IMR-90 (cell line): Measurements from ENCODE around the gene ADAMTS18. TPM values are rescaled to one million over a fixed set of nuclear protein-coding genes. Genes with fewer than 3 reads are reported as not detected.

Experiments used
- ATAC-seq: fragments of 200-7000 bp; cut with Tn5 transposase; 2 replicates; pipeline ENCODE4 v1.9.1; 2020; ENCODE audit warnings: low read depth, mild to moderate bottlenecking, moderate library complexity
- BruUV-seq: library from RNA; stranded (reverse); fragments of 400-500 nt; replicated peaks from 2 replicates; lab custom pipeline; 2021; lab: Mats Ljungman, UMichigan
- CTCF ChIA-PET: fragments of 300-600 bp; formaldehyde crosslinking; extraction: SDS; loops from one replicate; lab custom pipeline; 2021; ENCODE audit warnings: antibody characterized with exemption; lab: Yijun Ruan, JAX
- POLR2A ChIA-PET: fragments of 300-600 bp; sonication (Branson Sonifier 250); formaldehyde crosslinking; loops from one replicate; lab custom pipeline; 2022; ENCODE audit warnings: antibody characterized with exemption; ENCODE audit not compliant: unreplicated experiment; lab: Charles Lee
- DNase-seq: peaks from one replicate; pipeline ENCODE4 v3.0.0; 2013
- H2AFZ ChIP-seq: replicated peaks from 2 replicates; pipeline ENCODE3; 2013; ENCODE audit warnings: low read length, mild to moderate bottlenecking; ENCODE audit not compliant: poor library complexity
- H2AK5ac ChIP-seq: 2 replicates; pipeline ENCODE4 v1.6.1; 2013; ENCODE audit warnings: low read depth, low read length, inconsistent platforms
- H2AK9ac ChIP-seq: replicated peaks from 2 replicates; pipeline ENCODE3; 2013; ENCODE audit warnings: mild to moderate bottlenecking, low read depth, low read length, moderate library complexity; ENCODE audit not compliant: poor library complexity
- H2BK120ac ChIP-seq: 2 replicates; pipeline ENCODE4 v1.6.1; 2013; ENCODE audit warnings: low read depth, low read length, inconsistent platforms
- H2BK15ac ChIP-seq: 3 replicates; pipeline ENCODE4 v1.6.1; 2013; ENCODE audit warnings: low read depth, low read length, inconsistent platforms
- H2BK20ac ChIP-seq: 2 replicates; pipeline ENCODE4 v1.6.1; 2013; ENCODE audit warnings: low read depth, mild to moderate bottlenecking, inconsistent platforms, low read length, moderate library complexity
- H2BK5ac ChIP-seq: 2 replicates; pipeline ENCODE4 v1.6.1; 2013; ENCODE audit warnings: mild to moderate bottlenecking, low read depth, low read length, inconsistent platforms; ENCODE audit not compliant: poor library complexity, severe bottlenecking
- H3K14ac ChIP-seq: replicated peaks from 2 replicates; pipeline ENCODE4 v1.6.1; 2013; ENCODE audit warnings: low read depth, low read length, inconsistent platforms
- H3K18ac ChIP-seq: 2 replicates; pipeline ENCODE4 v1.6.1; 2013; ENCODE audit warnings: low read depth, low read length, control low read depth
- H3K23ac ChIP-seq: 2 replicates; pipeline ENCODE4 v1.6.1; 2013; ENCODE audit warnings: low read depth, low read length, inconsistent platforms
- H3K27ac ChIP-seq: 2 replicates; pipeline ENCODE4 v1.5.1; 2013; ENCODE audit warnings: mild to moderate bottlenecking, control low read depth, low read length; ENCODE audit not compliant: insufficient read depth
- H3K27me3 ChIP-seq: 2 replicates; pipeline ENCODE4 v1.6.1; 2013; ENCODE audit warnings: low read length; ENCODE audit not compliant: control insufficient read depth, insufficient read depth
- H3K36me3 ChIP-seq: 2 replicates; pipeline ENCODE4 v1.6.1; 2013; ENCODE audit warnings: low read length, mixed read lengths; ENCODE audit not compliant: control insufficient read depth, insufficient read depth
- H3K4ac ChIP-seq: 2 replicates; pipeline ENCODE4 v1.6.1; 2013; ENCODE audit warnings: low read depth, low read length, inconsistent platforms
- H3K4me1 ChIP-seq: 2 replicates; pipeline ENCODE4 v1.6.1; 2013; ENCODE audit warnings: low read length, mixed read lengths; ENCODE audit not compliant: control insufficient read depth, insufficient read depth
- H3K4me2 ChIP-seq: 2 replicates; pipeline ENCODE4 v1.6.1; 2013; ENCODE audit warnings: low read depth, mild to moderate bottlenecking, control low read depth, low read length, moderate library complexity
- H3K4me3 ChIP-seq: 2 replicates; pipeline ENCODE4 v1.5.1; 2013; ENCODE audit warnings: low read depth, mild to moderate bottlenecking, control low read depth, low read length, moderate library complexity; ENCODE audit not compliant: insufficient read depth
- H3K56ac ChIP-seq: 2 replicates; pipeline ENCODE4 v1.6.1; 2013; ENCODE audit warnings: low read length, inconsistent platforms; ENCODE audit not compliant: insufficient read depth; ENCODE audit errors: extremely low read depth
- H3K79me1 ChIP-seq, 2 experiments: 2 replicates each; pipeline ENCODE4 v1.6.1; 2013; ENCODE audit warnings: low read length in 2 of 2, inconsistent platforms in 1 of 2, low read depth in 1 of 2
- H3K9ac ChIP-seq: 2 replicates; pipeline ENCODE4 v1.6.1; 2013; ENCODE audit warnings: low read depth, low read length, control low read depth
- H3K9me1 ChIP-seq: 2 replicates; pipeline ENCODE4 v1.6.1; 2013; ENCODE audit warnings: low read length, inconsistent platforms; ENCODE audit not compliant: insufficient read depth
- H3K9me3 ChIP-seq: 2 replicates; pipeline ENCODE4 v1.6.1; 2013; ENCODE audit warnings: low read length; ENCODE audit not compliant: control insufficient read depth, insufficient read depth
- H4K20me1 ChIP-seq: 2 replicates; pipeline ENCODE4 v1.6.1; 2013; ENCODE audit warnings: low read length, inconsistent platforms; ENCODE audit not compliant: insufficient read depth
- H4K5ac ChIP-seq: 2 replicates; pipeline ENCODE4 v1.6.1; 2013; ENCODE audit warnings: mild to moderate bottlenecking, low read depth, low read length, control low read depth
- H4K8ac ChIP-seq, 2 experiments: 2 replicates each; pipeline ENCODE4 v1.6.1; 2013; ENCODE audit warnings: low read depth in 2 of 2, low read length in 2 of 2, control low read depth in 1 of 2, inconsistent platforms in 1 of 2
- H4K91ac ChIP-seq: 2 replicates; pipeline ENCODE4 v1.6.1; 2013; ENCODE audit warnings: low read depth, low read length, inconsistent platforms; ENCODE audit not compliant: insufficient read depth
- BHLHE40 ChIP-seq: fragments of 150-350 bp; IDR thresholded peaks from 2 replicates; pipeline ENCODE4 v1.6.1; 2016; ENCODE audit warnings: mild to moderate bottlenecking, low read depth, low read length
- CEBPB ChIP-seq: IDR thresholded peaks from 2 replicates; pipeline ENCODE4 v1.6.1; 2012; ENCODE audit warnings: low read depth, low read length, improper control_type of control experiment
- CHD1 ChIP-seq: IDR thresholded peaks from 2 replicates; pipeline ENCODE4 v1.6.1; 2012; ENCODE audit warnings: low read depth, low read length, improper control_type of control experiment
- FOS ChIP-seq: fragments of 150-350 bp; IDR thresholded peaks from 2 replicates; pipeline ENCODE4 v1.6.1; 2016; ENCODE audit warnings: low read depth, low read length
- MAFK ChIP-seq: IDR thresholded peaks from 2 replicates; pipeline ENCODE4 v1.6.1; 2012; ENCODE audit warnings: low read depth, low read length, improper control_type of control experiment
- MAZ ChIP-seq: IDR thresholded peaks from 2 replicates; pipeline ENCODE4 v1.6.1; 2012; ENCODE audit warnings: low read depth, mild to moderate bottlenecking, low read length, improper control_type of control experiment, moderate library complexity, borderline replicate concordance
- MXI1 ChIP-seq: IDR thresholded peaks from 2 replicates; pipeline ENCODE4 v1.6.1; 2012; ENCODE audit warnings: low read depth, mild to moderate bottlenecking, low read length, moderate library complexity, borderline replicate concordance
- NFE2L2 ChIP-seq: fragments of 150-350 bp; IDR thresholded peaks from 2 replicates; pipeline ENCODE4 v1.6.1; 2016; ENCODE audit warnings: low read depth, mild to moderate bottlenecking, low read length
- POLR2A ChIP-seq: IDR thresholded peaks from 2 replicates; pipeline ENCODE4 v1.6.1; 2012; ENCODE audit warnings: mild to moderate bottlenecking, low read depth, low read length
- RAD21 ChIP-seq: IDR thresholded peaks from 2 replicates; pipeline ENCODE4 v1.6.1; 2012; ENCODE audit warnings: low read length, improper control_type of control experiment
- RCOR1 ChIP-seq: IDR thresholded peaks from 2 replicates; pipeline ENCODE4 v1.6.1; 2012; ENCODE audit warnings: mild to moderate bottlenecking, low read length, improper control_type of control experiment; ENCODE audit not compliant: insufficient replicate concordance
- RFX5 ChIP-seq: IDR thresholded peaks from 2 replicates; pipeline ENCODE4 v1.8.0; 2012; ENCODE audit warnings: low read depth, mild to moderate bottlenecking, low read length, moderate library complexity
- SMC3 ChIP-seq: fragments of 150-350 bp; IDR thresholded peaks from 2 replicates; pipeline ENCODE4 v1.6.1; 2016; ENCODE audit warnings: low read depth, mild to moderate bottlenecking, antibody characterized with exemption, low read length, moderate library complexity
- WGBS, 2 experiments: methylation state at CpG; one replicate each; pipeline versions ENCODE4 v1.1.5 to v1.1.7; 2013; ENCODE audit warnings: missing lambda C conversion rate in 2 of 2; ENCODE audit not compliant: insufficient read length in 1 of 2; ENCODE audit errors: extremely low coverage in 2 of 2; 5-methylcytosine and 5-hydroxymethylcytosine counted together
- dilution Hi-C: fragments of 300-500 bp; cut with HindIII; formaldehyde crosslinking; loops from one replicate; pipeline ENCODE4 v1.14.3; 2018; ENCODE audit warnings: low sequenced_read_pairs; ENCODE audit not compliant: unreplicated experiment
- in situ Hi-C: fragments of 300-500 bp; cut with MboI; formaldehyde crosslinking; loops from 3 replicates; pipeline ENCODE4 v1.14.3; 2019; ENCODE audit warnings: low sequenced_read_pairs, inconsistent platforms, mixed read lengths
- intact Hi-C: fragments of 100-400 bp; cut with micrococcal nuclease; formaldehyde crosslinking; loops from 2 replicates; pipeline ENCODE4 v1.10.0; 2022
- polyA plus RNA-seq, 3 experiments: library from polyadenylated mRNA; depleted of rRNA; stranded (reverse); fragments of >200 nt; gene quantifications; 2 replicates each; pipeline ENCODE4 v1.2.3, GENCODE V29; 2012; ENCODE audit warnings: low replicate concordance in 1 of 3
- total RNA-seq: library from RNA; depleted of rRNA; stranded (reverse); fragments of >200 nt; gene quantifications from 2 replicates; pipeline ENCODE4 v1.2.3, GENCODE V29; 2012
- TF ChIP-seq, protein P1 (sequence below): conservative IDR thresholded peaks from 2 replicates; pipeline ENCODE4 v1.5.1; 2012; ENCODE audit warnings: mild to moderate bottlenecking, low read depth, low read length, improper control_type of control experiment
- TF ChIP-seq, protein P2 (sequence below): fragments of 150-350 bp; IDR thresholded peaks from 2 replicates; pipeline ENCODE4 v1.6.1; 2016; ENCODE audit warnings: low read depth, mild to moderate bottlenecking, low read length, moderate library complexity, borderline replicate concordance
- TF ChIP-seq, protein P3 (sequence below): fragments of 150-350 bp; IDR thresholded peaks from 2 replicates; pipeline ENCODE4 v1.6.1; 2017; ENCODE audit warnings: mild to moderate bottlenecking, antibody characterized with exemption, low read length, low read depth

ADAMTS18 gene
- total and polyA plus RNA-seq, 2 of the 4 experiments (the other 2 are of a cell fraction): not detected

DNA sequence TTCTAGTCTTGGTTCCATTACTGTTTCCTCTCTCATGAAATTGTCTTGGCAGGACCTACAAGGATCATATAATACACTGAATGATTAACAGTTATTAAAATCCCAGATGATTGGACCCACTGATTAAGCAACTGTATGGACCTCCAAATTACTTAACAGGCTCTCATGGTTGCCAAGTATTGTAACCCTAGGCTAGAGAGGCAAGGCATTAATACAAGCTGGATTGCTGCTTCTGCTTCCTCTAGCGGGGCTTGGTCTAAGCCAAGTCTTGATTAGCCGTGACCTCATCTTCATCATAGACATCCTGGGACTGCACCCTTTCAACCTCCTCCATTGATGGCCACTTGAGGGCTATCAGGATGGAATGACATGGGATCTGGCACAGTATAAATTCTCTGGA, 188.7 kb downstream of the ADAMTS18 start:
- Histone ChIP-seq H2BK15ac (no peak overlapping the region), H3K36me3 (no peaks in the 10 kb centered on the region), H4K91ac (no peak overlapping the region), H3K27ac (no peak overlapping the region), H2BK5ac (no peak overlapping the region), H3K27me3 (no peaks in the 10 kb centered on the region), H2AK9ac (no peak overlapping the region), H2BK120ac (no peak overlapping the region), H3K9me3 (no peaks in the 10 kb centered on the region), H3K9ac (no peak overlapping the region), H2AK5ac (no peak overlapping the region), H3K4ac (no peak overlapping the region), H3K23ac (no peak overlapping the region), H3K4me1 (no peaks in the 10 kb centered on the region), H3K4me2 (no peak overlapping the region), H4K5ac (no peak overlapping the region), H3K9me1 (no peaks in the 10 kb centered on the region), H3K18ac (no peak overlapping the region), H3K56ac (no peak overlapping the region), H2BK20ac (no peak overlapping the region), H4K20me1 (no peaks in the 10 kb centered on the region), H4K8ac (no peak overlapping the region), H3K79me1 (no peaks in the 10 kb centered on the region), H2AFZ (no peak overlapping the region), H3K4me3 (no peak overlapping the region), H3K14ac (no peak overlapping the region)
- intact Hi-C loops (no loop called here), dilution Hi-C loops (loop anchor here (25.0 kb wide), 1 partner anchor 341 kb away; no protein-coding TSS in a partner anchor), in situ Hi-C loops (loop anchor here (25.0 kb wide), 1 partner anchor 766 kb away; the partner anchor contains the start of gene CLEC3A)
- ATAC-seq: no peak
- WGBS, 2 experiments: 100% methylated on average over 1 of the region's 2 CpGs; no CpG with 5 or more reads in 1 of the 2 experiments
- no peak for DNase-seq
- TF ChIP-seq RAD21: no peak
- TF ChIP-seq, protein P1, sequence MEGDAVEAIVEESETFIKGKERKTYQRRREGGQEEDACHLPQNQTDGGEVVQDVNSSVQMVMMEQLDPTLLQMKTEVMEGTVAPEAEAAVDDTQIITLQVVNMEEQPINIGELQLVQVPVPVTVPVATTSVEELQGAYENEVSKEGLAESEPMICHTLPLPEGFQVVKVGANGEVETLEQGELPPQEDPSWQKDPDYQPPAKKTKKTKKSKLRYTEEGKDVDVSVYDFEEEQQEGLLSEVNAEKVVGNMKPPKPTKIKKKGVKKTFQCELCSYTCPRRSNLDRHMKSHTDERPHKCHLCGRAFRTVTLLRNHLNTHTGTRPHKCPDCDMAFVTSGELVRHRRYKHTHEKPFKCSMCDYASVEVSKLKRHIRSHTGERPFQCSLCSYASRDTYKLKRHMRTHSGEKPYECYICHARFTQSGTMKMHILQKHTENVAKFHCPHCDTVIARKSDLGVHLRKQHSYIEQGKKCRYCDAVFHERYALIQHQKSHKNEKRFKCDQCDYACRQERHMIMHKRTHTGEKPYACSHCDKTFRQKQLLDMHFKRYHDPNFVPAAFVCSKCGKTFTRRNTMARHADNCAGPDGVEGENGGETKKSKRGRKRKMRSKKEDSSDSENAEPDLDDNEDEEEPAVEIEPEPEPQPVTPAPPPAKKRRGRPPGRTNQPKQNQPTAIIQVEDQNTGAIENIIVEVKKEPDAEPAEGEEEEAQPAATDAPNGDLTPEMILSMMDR: no peak
- no peak for TF ChIP-seq FOS
- no peak for TF ChIP-seq SMC3
- no peak for TF ChIP-seq MAZ
- no peak for TF ChIP-seq RCOR1
- TF ChIP-seq, protein P2, sequence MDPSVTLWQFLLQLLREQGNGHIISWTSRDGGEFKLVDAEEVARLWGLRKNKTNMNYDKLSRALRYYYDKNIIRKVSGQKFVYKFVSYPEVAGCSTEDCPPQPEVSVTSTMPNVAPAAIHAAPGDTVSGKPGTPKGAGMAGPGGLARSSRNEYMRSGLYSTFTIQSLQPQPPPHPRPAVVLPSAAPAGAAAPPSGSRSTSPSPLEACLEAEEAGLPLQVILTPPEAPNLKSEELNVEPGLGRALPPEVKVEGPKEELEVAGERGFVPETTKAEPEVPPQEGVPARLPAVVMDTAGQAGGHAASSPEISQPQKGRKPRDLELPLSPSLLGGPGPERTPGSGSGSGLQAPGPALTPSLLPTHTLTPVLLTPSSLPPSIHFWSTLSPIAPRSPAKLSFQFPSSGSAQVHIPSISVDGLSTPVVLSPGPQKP: no peak
- TF ChIP-seq NFE2L2: no peak
- TF ChIP-seq RFX5: no peak
- no peak for TF ChIP-seq POLR2A
- TF ChIP-seq BHLHE40: no peak
- TF ChIP-seq, protein P3, sequence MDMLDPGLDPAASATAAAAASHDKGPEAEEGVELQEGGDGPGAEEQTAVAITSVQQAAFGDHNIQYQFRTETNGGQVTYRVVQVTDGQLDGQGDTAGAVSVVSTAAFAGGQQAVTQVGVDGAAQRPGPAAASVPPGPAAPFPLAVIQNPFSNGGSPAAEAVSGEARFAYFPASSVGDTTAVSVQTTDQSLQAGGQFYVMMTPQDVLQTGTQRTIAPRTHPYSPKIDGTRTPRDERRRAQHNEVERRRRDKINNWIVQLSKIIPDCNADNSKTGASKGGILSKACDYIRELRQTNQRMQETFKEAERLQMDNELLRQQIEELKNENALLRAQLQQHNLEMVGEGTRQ: no peak
- no peak for TF ChIP-seq CEBPB
- TF ChIP-seq CHD1: no peak
- no peak for TF ChIP-seq MXI1
- no peak for TF ChIP-seq MAFK
- ChIA-PET POLR2A (no interaction called here), CTCF (no interaction called here)
- BruUV-seq: no TSS peak
